Mesenchymal stem cell (in vitro differentiated cells and primary cell): ENCODE measurements around the gene GMCL2.

Experiments used
- DNase-seq: peaks from one replicate; pipeline ENCODE4 v3.0.0-alpha.2; 2013
- H2AFZ ChIP-seq: one replicate; pipeline ENCODE4 v1.6.1; 2013; ENCODE audit warnings: low read depth, mild to moderate bottlenecking, control low read depth, inconsistent platforms, low read length, moderate library complexity
- H2AK5ac ChIP-seq: 2 replicates; pipeline ENCODE4 v1.6.1; 2013; ENCODE audit warnings: low read length, moderate library complexity, mild to moderate bottlenecking, inconsistent platforms; ENCODE audit not compliant: severe bottlenecking
- H2BK120ac ChIP-seq: one replicate; pipeline ENCODE4 v1.6.1; 2013; ENCODE audit warnings: low read depth, mild to moderate bottlenecking, inconsistent platforms, low read length, moderate library complexity
- H2BK12ac ChIP-seq, 2 experiments: one replicate each; pipeline ENCODE4 v1.6.1; 2013; ENCODE audit warnings: inconsistent platforms in 2 of 2, low read length in 2 of 2, mild to moderate bottlenecking in 2 of 2, moderate library complexity in 2 of 2, control low read depth in 1 of 2
- H2BK15ac ChIP-seq: one replicate; pipeline ENCODE4 v1.6.1; 2013; ENCODE audit warnings: mild to moderate bottlenecking, low read depth, inconsistent platforms; ENCODE audit not compliant: poor library complexity, severe bottlenecking
- H2BK5ac ChIP-seq: 2 replicates; pipeline ENCODE4 v1.6.1; 2013; ENCODE audit warnings: low read depth, mild to moderate bottlenecking, low read length, control low read depth, inconsistent platforms; ENCODE audit not compliant: poor library complexity, severe bottlenecking
- H3K14ac ChIP-seq, 2 experiments: one replicate each; pipeline ENCODE4 v1.6.1; 2013; ENCODE audit warnings: inconsistent platforms in 2 of 2, low read length in 2 of 2, control low read depth in 1 of 2, mild to moderate bottlenecking in 1 of 2, moderate library complexity in 1 of 2
- H3K18ac ChIP-seq, 2 experiments: one replicate each; pipeline ENCODE4 v1.6.1; 2013; ENCODE audit warnings: inconsistent platforms in 2 of 2, low read length in 2 of 2, control low read depth in 1 of 2, low read depth in 1 of 2, mild to moderate bottlenecking in 1 of 2
- H3K23ac ChIP-seq, 2 experiments: one replicate each; pipeline ENCODE4 v1.6.1; 2013; ENCODE audit warnings: inconsistent platforms in 2 of 2, low read length in 2 of 2, mild to moderate bottlenecking in 2 of 2, moderate library complexity in 2 of 2, control low read depth in 1 of 2
- H3K27ac ChIP-seq: 2 replicates; pipeline ENCODE4 v1.5.1; 2013; ENCODE audit warnings: mild to moderate bottlenecking, moderate library complexity, low read length, control low read depth, inconsistent platforms; ENCODE audit not compliant: poor library complexity, severe bottlenecking
- H3K27me3 ChIP-seq, 2 experiments: 2 replicates each; pipeline versions ENCODE4 v1.6.1 to v1.7.0; 2013; ENCODE audit warnings: low read length in 2 of 2, mild to moderate bottlenecking in 2 of 2, moderate library complexity in 2 of 2, control low read depth in 1 of 2, inconsistent platforms in 1 of 2; ENCODE audit not compliant: control insufficient read depth in 1 of 2, insufficient read depth in 1 of 2
- H3K36me3 ChIP-seq, 2 experiments: 2 replicates each; pipeline versions ENCODE4 v1.6.1 to v1.7.0; 2013; ENCODE audit warnings: low read length in 2 of 2, control low read depth in 1 of 2, inconsistent platforms in 1 of 2, low read depth in 1 of 2, mild to moderate bottlenecking in 1 of 2; ENCODE audit not compliant: insufficient read depth in 2 of 2, control insufficient read depth in 1 of 2
- H3K4ac ChIP-seq, 2 experiments: one replicate each; pipeline ENCODE4 v1.6.1; 2013; ENCODE audit warnings: inconsistent platforms in 2 of 2, low read length in 2 of 2, mild to moderate bottlenecking in 2 of 2, moderate library complexity in 2 of 2, control low read depth in 1 of 2, low read depth in 1 of 2
- H3K4me1 ChIP-seq: 2 replicates; pipeline ENCODE4 v1.6.1; 2013; ENCODE audit warnings: low read depth, low read length, control low read depth; ENCODE audit not compliant: control insufficient read depth, insufficient read depth
- H3K4me2 ChIP-seq: 2 replicates; pipeline ENCODE4 v1.6.1; 2013; ENCODE audit warnings: low read length, mild to moderate bottlenecking, inconsistent platforms; ENCODE audit not compliant: poor library complexity, severe bottlenecking
- H3K4me3 ChIP-seq, 2 experiments: 2 replicates each; pipeline versions ENCODE4 v1.5.1 to v1.7.0; 2013; ENCODE audit warnings: low read length in 2 of 2, mild to moderate bottlenecking in 2 of 2, control low read depth in 1 of 2, low read depth in 1 of 2; ENCODE audit not compliant: insufficient read depth in 1 of 2
- H3K79me1 ChIP-seq: replicated peaks from 2 replicates; pipeline ENCODE4 v1.6.1; 2013; ENCODE audit warnings: mild to moderate bottlenecking, control low read depth, low read length, inconsistent platforms; ENCODE audit not compliant: poor library complexity, severe bottlenecking
- H3K9ac ChIP-seq: 2 replicates; pipeline ENCODE4 v1.7.0; 2013; ENCODE audit warnings: mild to moderate bottlenecking, low read length, moderate library complexity
- H3K9me3 ChIP-seq: 2 replicates; pipeline ENCODE4 v1.7.0; 2013; ENCODE audit warnings: mild to moderate bottlenecking, low read length; ENCODE audit not compliant: control insufficient read depth
- H4K8ac ChIP-seq: one replicate; pipeline ENCODE4 v1.6.1; 2013; ENCODE audit warnings: inconsistent platforms, mild to moderate bottlenecking, low read length, moderate library complexity
- H4K91ac ChIP-seq: one replicate; pipeline ENCODE4 v1.6.1; 2013; ENCODE audit warnings: mild to moderate bottlenecking, low read length, inconsistent platforms
- WGBS: methylation state at CpG from one replicate; pipeline ENCODE4 v1.1.7; 2013; ENCODE audit warnings: mixed read lengths; 5-methylcytosine and 5-hydroxymethylcytosine counted together

Gene GMCL2

DNA sequence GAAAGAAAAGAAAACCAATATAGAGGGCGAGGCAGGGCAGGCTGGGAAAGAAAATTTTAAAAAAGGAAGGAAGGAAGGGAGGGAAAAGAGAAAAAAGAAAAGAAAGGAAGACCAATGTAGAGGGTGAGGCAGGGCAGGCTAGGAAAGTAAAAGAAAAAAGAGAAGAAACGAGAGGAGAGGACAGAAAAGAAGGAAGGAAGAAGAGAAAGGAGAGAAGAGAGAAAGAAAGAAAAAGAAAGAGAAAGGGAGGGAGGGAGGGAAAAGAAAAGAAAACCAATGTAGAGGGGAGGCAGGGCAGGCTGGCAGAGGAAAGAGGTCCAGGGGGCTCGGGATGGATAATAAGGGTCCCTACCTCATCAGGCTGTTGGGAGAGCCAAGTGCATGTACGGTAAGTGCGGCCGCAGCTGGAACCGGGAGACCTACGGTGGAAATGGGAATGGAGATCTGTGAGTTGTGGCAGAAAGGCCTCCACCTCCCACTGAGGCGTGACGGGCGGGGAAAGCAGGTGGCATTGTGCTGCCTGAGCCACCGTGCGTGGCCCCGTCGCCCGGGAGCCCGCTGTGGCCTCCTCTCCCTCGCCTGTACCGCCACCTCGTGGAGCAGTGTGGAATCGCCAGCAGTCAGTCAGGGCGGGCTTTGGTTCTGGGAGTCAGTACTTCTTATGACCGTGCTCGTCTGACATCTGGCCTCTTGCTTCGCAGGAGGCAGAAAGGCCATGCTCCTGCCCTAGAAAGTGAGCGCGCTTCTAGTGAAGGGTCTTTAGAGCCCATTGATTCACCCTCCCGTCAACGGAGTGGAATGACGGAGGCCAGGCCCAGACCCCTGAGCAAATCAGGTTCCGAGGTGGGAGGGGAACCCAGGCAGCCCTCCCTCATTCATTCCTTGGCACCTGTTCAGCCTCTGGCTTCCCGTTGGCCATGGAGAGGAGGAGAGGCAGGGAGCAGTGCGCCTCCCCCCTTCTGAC is 23.1 kb downstream of the GMCL2 start:
- DNase-seq = peak; percentile 69
- Histone ChIP-seq H4K8ac (peak overlapping the region; percentile 48), H3K14ac (peak overlapping the region in 1 of 2 experiments; percentile 53), H3K27me3 (peaks cover 18 to 51% of the 10 kb centered on the region in 2 experiments), H2AFZ (peak overlapping the region; percentile 75), H2BK120ac (no peak overlapping the region), H3K18ac (peak overlapping the region in 1 of 2 experiments; percentile 48), H3K4me3 (peak overlapping the region; percentile 29 to 64), H3K4me2 (peak overlapping the region; percentile 73), H4K91ac (no peak overlapping the region), H3K4me1 (peaks cover 8% of the 10 kb centered on the region), H2AK5ac (no peak overlapping the region), H2BK12ac (no peak overlapping the region), H3K9ac (peak overlapping the region; percentile 31), H2BK15ac (no peak overlapping the region), H3K79me1 (no peaks in the 10 kb centered on the region), H3K23ac (no peak overlapping the region), H3K27ac (no peak overlapping the region), H3K4ac (no peak overlapping the region), H3K9me3 (no peaks in the 10 kb centered on the region), H2BK5ac (no peak overlapping the region), H3K36me3 (no peaks in the 10 kb centered on the region)
- WGBS = 11% methylated on average over 33 of the region's 33 CpGs

DNA sequence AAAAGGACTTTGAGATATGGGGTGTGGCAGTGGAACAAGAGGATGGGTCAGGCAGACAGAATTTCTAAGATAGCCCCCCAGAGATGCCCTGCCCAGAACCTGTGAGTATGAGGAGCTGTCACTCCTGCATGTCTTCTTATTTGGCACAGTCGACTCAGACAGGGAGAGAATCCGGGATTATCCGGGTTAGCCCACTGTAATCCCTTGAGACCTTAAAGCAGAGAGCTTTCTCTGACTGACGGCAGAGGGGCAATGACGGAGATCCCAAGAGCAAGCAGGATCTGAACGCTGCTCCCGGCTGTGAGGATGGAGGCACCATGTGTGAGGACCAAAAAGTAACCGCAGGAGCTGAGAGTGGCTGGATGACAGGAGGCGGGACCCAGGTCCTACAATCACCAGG is 24.7 kb downstream of the GMCL2 start:
- Histone ChIP-seq H3K36me3 (no peaks in the 10 kb centered on the region), H3K14ac (no peak overlapping the region), H2BK12ac (no peak overlapping the region), H3K23ac (no peak overlapping the region), H2BK5ac (no peak overlapping the region), H3K4me2 (no peak overlapping the region), H2AFZ (no peak overlapping the region), H3K27ac (no peak overlapping the region), H3K79me1 (no peaks in the 10 kb centered on the region), H3K9me3 (no peaks in the 10 kb centered on the region), H3K9ac (no peak overlapping the region), H3K4ac (no peak overlapping the region), H2AK5ac (no peak overlapping the region), H3K4me1 (peaks cover 8% of the 10 kb centered on the region), H4K91ac (no peak overlapping the region), H3K4me3 (no peak overlapping the region), H3K18ac (no peak overlapping the region), H2BK120ac (no peak overlapping the region), H2BK15ac (no peak overlapping the region), H4K8ac (no peak overlapping the region), H3K27me3 (peaks cover 18 to 50% of the 10 kb centered on the region in 2 experiments)
- whole genome bisulfite sequencing = 79% methylated on average over 9 of the region's 9 CpGs
- DNase-seq = no peak

GRCh38 chr5:178160176-178160575 is 27.0 kb downstream of the GMCL2 start:
- peaks cover 12 to 31% of the 10 kb centered on the region in 2 experiments for H3K27me3 ChIP-seq
- no peak overlapping the region for H4K91ac ChIP-seq
- H2BK5ac ChIP-seq = no peak overlapping the region
- H2AFZ ChIP-seq = no peak overlapping the region
- no peak for DNase-seq
- H3K4me3 ChIP-seq = no peak overlapping the region
- no peak overlapping the region for H4K8ac ChIP-seq
- no peak overlapping the region for H2BK12ac ChIP-seq
- no peak overlapping the region for H3K14ac ChIP-seq
- no peaks in the 10 kb centered on the region for H3K9me3 ChIP-seq
- WGBS = 93% methylated on average over 4 of the region's 5 CpGs
- H3K18ac ChIP-seq = no peak overlapping the region
- peaks cover 8% of the 10 kb centered on the region for H3K4me1 ChIP-seq
- H3K9ac ChIP-seq = no peak overlapping the region
- no peaks in the 10 kb centered on the region for H3K36me3 ChIP-seq
- H2BK15ac ChIP-seq = no peak overlapping the region
- no peak overlapping the region for H3K27ac ChIP-seq
- no peak overlapping the region for H3K4ac ChIP-seq
- H3K4me2 ChIP-seq = no peak overlapping the region
- no peak overlapping the region for H3K23ac ChIP-seq
- no peaks in the 10 kb centered on the region for H3K79me1 ChIP-seq
- no peak overlapping the region for H2BK120ac ChIP-seq
- H2AK5ac ChIP-seq = no peak overlapping the region

DNA sequence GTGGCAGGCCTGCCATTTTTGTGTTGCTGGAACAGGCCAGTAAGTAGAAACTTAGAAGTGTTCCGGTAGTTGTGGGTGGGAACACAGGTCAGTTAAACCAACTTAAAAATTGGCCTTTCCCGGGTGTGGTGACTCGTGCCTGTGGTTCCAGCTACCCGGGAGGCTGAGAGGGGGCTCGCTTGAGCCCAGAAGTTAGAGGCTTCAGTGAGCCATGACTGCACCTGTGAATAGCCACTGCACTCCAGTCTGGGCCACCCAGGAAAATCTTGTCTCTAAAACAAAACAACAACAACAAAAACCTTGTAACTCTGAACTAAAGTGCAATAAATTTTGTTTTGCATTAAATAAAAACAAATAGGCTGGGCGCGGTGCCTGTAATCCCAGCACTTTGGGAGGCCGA is 32.1 kb downstream of the GMCL2 start:
- peaks cover 13% of the 10 kb centered on the region for H3K4me1 ChIP-seq
- H2BK120ac ChIP-seq = no peak overlapping the region
- no peak overlapping the region for H2BK5ac ChIP-seq
- no peak overlapping the region for H3K4me2 ChIP-seq
- peaks cover 15 to 25% of the 10 kb centered on the region in 2 experiments for H3K36me3 ChIP-seq
- no peak overlapping the region for H3K4ac ChIP-seq
- 88% methylated on average over 8 of the region's 8 CpGs for WGBS
- no peak overlapping the region for H2BK15ac ChIP-seq
- no peak overlapping the region for H3K27ac ChIP-seq
- H2AK5ac ChIP-seq = no peak overlapping the region
- no peak overlapping the region for H3K9ac ChIP-seq
- no peak for DNase-seq
- H4K91ac ChIP-seq = no peak overlapping the region
- peaks cover 0 to 8% of the 10 kb centered on the region in 2 experiments for H3K27me3 ChIP-seq
- H3K79me1 ChIP-seq = peaks cover 23% of the 10 kb centered on the region
- no peak overlapping the region for H2AFZ ChIP-seq
- H2BK12ac ChIP-seq = no peak overlapping the region
- no peak overlapping the region for H3K18ac ChIP-seq
- H4K8ac ChIP-seq = no peak overlapping the region
- no peaks in the 10 kb centered on the region for H3K9me3 ChIP-seq
- no peak overlapping the region for H3K4me3 ChIP-seq
- no peak overlapping the region for H3K23ac ChIP-seq
- H3K14ac ChIP-seq = no peak overlapping the region
